Psoas muscle (tissue), 8 donors: ENCODE data around the gene CSNK1G1. TPM values are rescaled to one million over a fixed set of nuclear protein-coding genes. Genes with fewer than 3 reads are reported as not detected.

Experiments
- ATAC-seq, 4 donors: fragments of 200-7000 bp; cut with Tn5 transposase; one replicate each; pipeline ENCODE4 v1.9.1; 2020; ENCODE audit warnings: moderate library complexity in 3 of 4, mild to moderate bottlenecking in 2 of 4
- DNase-seq, 2 donors: peaks; one replicate each; pipeline ENCODE4 v3.0.0-alpha.2; 2020
- H3K27ac ChIP-seq: fragments of 200-600 bp; one replicate; pipeline ENCODE4 v1.8.0; 2022
- H3K27me3 ChIP-seq, 3 donors: fragments of 200-600 bp in 1 of 3; one replicate each; pipeline versions ENCODE4 v1.6.1 to v1.8.0; 2013 to 2022; ENCODE audit warnings: low read length in 2 of 3, mild to moderate bottlenecking in 2 of 3, moderate library complexity in 1 of 3; ENCODE audit not compliant: insufficient read depth in 3 of 3
- H3K36me3 ChIP-seq, 2 donors: fragments of 200-600 bp in 1 of 2; one replicate each; pipeline versions ENCODE4 v1.6.1 to v1.8.0; 2013 to 2022; ENCODE audit warnings: low read depth in 1 of 2, mild to moderate bottlenecking in 1 of 2, moderate library complexity in 1 of 2; ENCODE audit not compliant: insufficient read depth in 1 of 2
- H3K4me1 ChIP-seq: fragments of 200-600 bp; one replicate; pipeline ENCODE4 v1.8.0; 2022
- H3K4me3 ChIP-seq: fragments of 200-600 bp; one replicate; pipeline ENCODE4 v1.8.0; 2022; ENCODE audit warnings: mild to moderate bottlenecking
- H3K9me3 ChIP-seq: fragments of 200-600 bp; one replicate; pipeline ENCODE4 v1.8.0; 2022
- WGBS, 3 donors: extraction: QIAGEN DNeasy Blood & Tissue Kit; methylation state at CpG; one replicate each; pipeline versions ENCODE4 v1.1.6 to v1.1.7; 2013; 5-methylcytosine and 5-hydroxymethylcytosine counted together
- intact Hi-C, 2 donors: fragments of 100-400 bp; cut with DNase I; formaldehyde crosslinking; loops; one replicate each; pipeline versions ENCODE4 v1.11.0 to v1.14.2; 2022
- polyA plus RNA-seq, 3 donors: library from polyadenylated mRNA; stranded (reverse); fragments of 200-250 nt; gene quantifications; one replicate each; pipeline ENCODE4 v1.2.3, GENCODE V29; 2013
- total RNA-seq, 4 donors: library from RNA; stranded (reverse); fragmentation: NEBNext Ultra II Directional in 2 of 4; extraction: Animal tissue kit (Norgen Biotek cat#: 25700) in 2 of 4; gene quantifications; one replicate each; pipeline versions ENCODE4 v1.2.1 to v1.2.4, GENCODE V29; 2021 to 2023
- TF ChIP-seq, protein P1 (sequence below): fragments of 200-600 bp; IDR thresholded peaks from one replicate; pipeline ENCODE4 v1.8.0; 2022; ENCODE audit warnings: antibody characterized with exemption
- donor health status: healthy with polysubstance abuse.
- donor health status: DM: no; HTN: no; CAD: no; lungs with moderate emphysema.
- donor health status: Bipolar disorder and iron deficiency.
- donor health status: healthy.
- donor health status: DM: yes; HTN: yes; CAD: no.
- donor health status: DM: no; HTN: no; CAD: no.
- donor health status: DM: no; HTN: no; CAD: no.
- donor health status: DM: yes; HTN: yes; CAD: no.

CSNK1G1 gene
- total and polyA plus RNA-seq, 7 donors, result 1.9 to 9.6 (median 7.1) TPM

DNA sequence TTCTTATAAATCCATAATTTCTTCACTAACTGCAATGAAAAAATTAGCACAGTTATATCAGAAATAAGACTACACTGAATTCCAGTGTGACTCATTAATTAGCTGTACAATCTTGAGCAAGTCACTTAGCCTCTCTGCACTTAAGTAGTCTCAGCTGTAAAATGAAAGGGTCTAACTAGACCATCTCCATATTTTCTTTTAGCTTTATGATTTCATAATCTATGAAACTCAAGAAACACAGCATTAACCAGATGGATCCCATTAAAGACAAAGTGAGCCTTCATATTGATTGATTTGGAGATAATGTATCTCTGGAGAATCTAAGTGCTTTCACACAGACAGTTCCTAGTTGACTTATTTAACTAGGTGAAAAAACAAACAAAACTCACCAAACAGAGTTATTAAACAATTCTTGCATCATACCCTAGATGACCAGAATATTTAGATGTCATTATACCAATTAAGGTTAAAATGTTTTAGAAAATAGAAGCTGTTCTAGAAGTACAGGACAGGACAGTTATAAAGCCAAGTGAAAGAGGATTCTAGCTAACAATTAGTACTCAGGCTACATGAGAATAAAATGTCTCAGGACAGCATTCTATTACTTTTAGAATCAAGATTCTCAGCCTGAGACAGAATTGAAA is 11.2 kb downstream of the CSNK1G1 start:
- ATAC-seq (no peak), DNase-seq (no peak)
- intact Hi-C loops, result no loop called here
- Histone ChIP-seq H3K4me3 (no peak overlapping the region), H3K4me1 (no peaks in the 10 kb centered on the region), H3K9me3 (no peaks in the 10 kb centered on the region), H3K36me3 (peaks cover 0 to 19% of the 10 kb centered on the region in 2 donors), H3K27me3 (no peaks in the 10 kb centered on the region), H3K27ac (no peak overlapping the region)
- TF ChIP-seq, protein P1, sequence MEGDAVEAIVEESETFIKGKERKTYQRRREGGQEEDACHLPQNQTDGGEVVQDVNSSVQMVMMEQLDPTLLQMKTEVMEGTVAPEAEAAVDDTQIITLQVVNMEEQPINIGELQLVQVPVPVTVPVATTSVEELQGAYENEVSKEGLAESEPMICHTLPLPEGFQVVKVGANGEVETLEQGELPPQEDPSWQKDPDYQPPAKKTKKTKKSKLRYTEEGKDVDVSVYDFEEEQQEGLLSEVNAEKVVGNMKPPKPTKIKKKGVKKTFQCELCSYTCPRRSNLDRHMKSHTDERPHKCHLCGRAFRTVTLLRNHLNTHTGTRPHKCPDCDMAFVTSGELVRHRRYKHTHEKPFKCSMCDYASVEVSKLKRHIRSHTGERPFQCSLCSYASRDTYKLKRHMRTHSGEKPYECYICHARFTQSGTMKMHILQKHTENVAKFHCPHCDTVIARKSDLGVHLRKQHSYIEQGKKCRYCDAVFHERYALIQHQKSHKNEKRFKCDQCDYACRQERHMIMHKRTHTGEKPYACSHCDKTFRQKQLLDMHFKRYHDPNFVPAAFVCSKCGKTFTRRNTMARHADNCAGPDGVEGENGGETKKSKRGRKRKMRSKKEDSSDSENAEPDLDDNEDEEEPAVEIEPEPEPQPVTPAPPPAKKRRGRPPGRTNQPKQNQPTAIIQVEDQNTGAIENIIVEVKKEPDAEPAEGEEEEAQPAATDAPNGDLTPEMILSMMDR, result no peak

DNA sequence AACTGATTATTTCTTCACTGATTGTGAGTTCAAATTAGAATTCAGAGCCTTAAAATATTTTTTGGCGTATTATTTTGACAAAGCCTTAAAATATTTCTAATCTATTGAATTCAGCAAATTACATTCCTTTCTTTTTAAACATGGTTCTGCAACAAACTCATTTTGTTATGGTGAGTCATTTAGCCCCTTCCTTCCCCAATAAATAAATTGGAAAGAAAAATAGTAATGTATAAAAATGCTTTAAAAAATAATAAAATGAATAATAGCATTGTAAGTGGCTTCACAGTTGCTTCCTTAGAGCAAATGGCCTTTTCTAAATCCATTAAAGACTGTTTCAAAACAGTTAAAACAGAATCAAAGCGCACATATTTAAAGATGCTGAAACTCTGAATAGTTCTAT is 12.1 kb downstream of the CSNK1G1 start:
- 91 to 96% (median 93%) methylated on average over 2 of the region's 2 CpGs for WGBS, 3 donors
- TF ChIP-seq, protein P1, result no peak
- Histone ChIP-seq H3K4me1 (no peaks in the 10 kb centered on the region), H3K4me3 (no peak overlapping the region), H3K36me3 (peaks cover 0 to 21% of the 10 kb centered on the region in 2 donors), H3K27ac (no peak overlapping the region), H3K27me3 (no peaks in the 10 kb centered on the region), H3K9me3 (no peaks in the 10 kb centered on the region)
- ATAC-seq, result no peak
- no peak for DNase-seq
- intact Hi-C loops, result no loop called here

DNA sequence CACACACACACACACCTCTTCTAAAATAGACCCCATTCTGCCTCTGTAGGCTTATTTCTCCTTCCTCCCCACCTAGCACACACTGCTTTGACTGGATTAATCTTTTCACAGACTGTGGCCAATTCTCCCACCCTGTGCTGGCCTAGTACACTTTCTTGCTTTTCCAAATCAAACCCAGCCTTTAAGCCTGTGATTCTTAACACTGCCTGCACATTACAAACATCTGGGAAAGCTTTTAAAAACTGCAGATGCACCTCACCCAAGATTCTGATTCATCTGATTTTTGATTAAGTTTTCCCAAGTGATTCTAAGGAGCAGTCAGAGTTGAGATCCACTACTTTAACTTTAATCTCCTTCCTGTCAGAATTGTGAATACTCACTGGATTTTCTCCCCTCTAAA is 12.8 kb downstream of the CSNK1G1 start:
- TF ChIP-seq, protein P1, result no peak
- DNase-seq (no peak), ATAC-seq (no peak)
- Histone ChIP-seq H3K4me1 (no peaks in the 10 kb centered on the region), H3K36me3 (peaks cover 0 to 15% of the 10 kb centered on the region in 2 donors), H3K27ac (no peak overlapping the region), H3K4me3 (no peak overlapping the region), H3K27me3 (no peaks in the 10 kb centered on the region), H3K9me3 (no peaks in the 10 kb centered on the region)
- intact Hi-C loops, result no loop called here

DNA sequence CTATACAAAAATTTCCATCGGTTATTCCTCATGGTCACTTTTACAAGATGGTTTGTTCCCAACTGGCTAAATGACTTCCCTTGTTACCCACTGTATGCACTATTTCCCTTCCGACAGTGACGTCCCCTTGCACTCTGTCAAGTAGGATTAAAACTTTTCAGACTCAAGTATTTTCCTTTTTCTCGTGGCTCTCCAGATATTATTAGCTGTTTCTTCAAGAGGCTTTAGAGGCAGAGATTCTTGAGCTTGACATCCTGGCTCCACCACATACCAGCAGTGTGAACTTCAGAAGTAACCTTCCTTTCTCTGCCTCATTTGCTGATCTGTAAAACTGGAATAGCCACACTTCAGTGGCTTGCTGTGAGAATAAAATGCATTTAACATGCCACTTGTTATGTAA is 14.0 kb downstream of the CSNK1G1 start:
- intact Hi-C loops, result no loop called here
- Histone ChIP-seq H3K4me3 (no peak overlapping the region), H3K9me3 (no peaks in the 10 kb centered on the region), H3K36me3 (peaks cover 0 to 3% of the 10 kb centered on the region in 2 donors), H3K27me3 (no peaks in the 10 kb centered on the region), H3K27ac (no peak overlapping the region), H3K4me1 (no peaks in the 10 kb centered on the region)
- TF ChIP-seq, protein P1, result no peak
- ATAC-seq (no peak), DNase-seq (no peak)
- 89 to 95% (median 92%) methylated on average over 4 of the region's 4 CpGs for WGBS, 3 donors

DNA sequence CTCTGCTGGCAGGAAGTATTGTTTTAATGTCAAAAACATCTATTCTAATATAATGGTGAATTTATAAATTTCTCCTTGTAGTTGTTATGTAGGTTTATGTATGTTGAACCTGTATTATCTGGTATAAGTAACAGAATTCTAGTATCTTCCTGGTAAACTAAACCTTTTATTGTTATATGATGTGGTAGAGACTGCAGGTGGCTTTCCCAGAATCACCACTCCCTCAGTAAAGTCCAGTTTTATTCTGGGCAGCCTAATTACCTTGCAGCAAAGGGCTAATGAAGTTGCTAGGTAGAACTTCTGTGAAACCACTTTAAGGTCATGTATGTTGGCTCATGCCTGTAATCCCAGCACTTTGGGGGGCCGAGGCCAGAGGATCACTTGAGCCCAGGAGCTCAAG is 15.6 kb downstream of the CSNK1G1 start:
- no peak for ATAC-seq
- DNase-seq, result no peak
- no peaks in the 10 kb centered on the region for H3K4me1 ChIP-seq

More for the DNA sequence above, 15.6 kb downstream of the CSNK1G1 start:
- TF ChIP-seq, protein P1, result no peak
- WGBS, 3 donors, result 90 to 100% (median 93%) methylated on average over 1 of the region's 1 CpG
- Histone ChIP-seq H3K9me3 (no peaks in the 10 kb centered on the region), H3K27me3 (no peaks in the 10 kb centered on the region), H3K36me3 (peaks cover 0 to 3% of the 10 kb centered on the region in 2 donors), H3K27ac (no peak overlapping the region), H3K4me3 (no peak overlapping the region)
- intact Hi-C loops, result no loop called here
